ENCODE data around the gene CLEC16A.
A peak's percentile ranks its signal among the peaks of the same experiment; 100 is the strongest.
"Not testable (repeated sequence)": the region's sequence is repeated elsewhere in the genome, so short reads cannot be mapped to it uniquely, and the experiment has no call there.

CLEC16A gene

DNA sequence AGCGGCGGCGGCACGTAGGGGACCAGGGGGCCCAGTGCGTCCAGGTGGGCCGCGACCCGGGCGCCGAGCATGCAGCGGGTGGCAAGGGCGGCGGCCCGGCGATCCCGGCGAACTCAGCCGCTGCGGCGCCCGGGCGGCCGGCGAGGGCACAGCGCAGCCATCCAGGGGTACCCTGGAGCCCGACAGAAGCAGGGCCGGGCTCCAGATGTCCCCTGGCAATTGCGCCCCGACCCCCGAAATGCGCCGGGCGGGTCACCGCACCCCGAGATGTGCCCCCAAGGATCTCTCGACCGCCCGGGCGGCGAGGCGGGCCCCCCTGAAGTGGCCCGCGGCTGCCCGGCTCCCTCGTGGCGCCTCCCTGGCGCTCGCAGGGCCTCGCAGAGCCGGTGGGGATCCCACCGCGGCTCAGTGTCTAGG is 2.4 kb upstream of the CLEC16A start:
- DNase-seq: not testable (repeated sequence)

DNA sequence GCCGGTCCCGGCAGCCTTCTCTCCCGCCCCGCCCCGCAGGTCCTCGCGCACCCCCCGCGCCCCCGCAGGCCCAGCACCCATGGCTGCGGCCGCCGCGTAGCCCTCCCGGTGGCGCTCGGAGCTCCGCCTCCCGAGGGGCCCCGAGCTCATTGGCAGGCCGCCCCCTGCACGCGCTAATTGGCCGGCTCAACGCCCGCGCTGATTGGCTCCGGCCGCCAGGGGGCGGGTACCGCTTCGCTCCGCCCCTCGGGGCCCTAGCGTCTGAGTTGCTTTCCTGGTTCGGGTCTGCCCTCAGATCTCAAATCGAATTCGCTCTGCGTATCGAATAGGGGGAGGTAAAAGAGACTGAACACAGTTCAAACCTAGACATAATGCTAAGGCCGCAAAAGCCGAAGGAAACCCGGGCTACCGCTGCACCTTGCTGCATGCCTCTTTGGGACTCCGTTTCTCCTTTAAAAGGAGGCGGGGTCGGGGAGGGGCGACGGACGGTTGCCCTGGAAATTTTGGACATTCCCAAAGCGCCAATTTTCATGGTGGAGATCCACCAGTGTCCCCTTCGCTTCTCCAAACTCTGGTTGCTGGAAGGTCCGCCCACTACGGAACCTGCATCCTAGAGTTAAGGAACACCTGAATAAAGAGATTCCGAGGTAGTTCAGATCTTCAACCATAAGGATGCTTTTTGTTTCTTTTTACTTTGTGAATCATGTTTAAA is 1.9 kb upstream of the CLEC16A start, which contains the start of gene DEXI:
DEXI (minus strand) TSS at position 117 of the 712 bp plus-strand sequence. CDS start 463 bp downstream, outside the sequence.
- DNase-seq: peak; percentile 88

DNA sequence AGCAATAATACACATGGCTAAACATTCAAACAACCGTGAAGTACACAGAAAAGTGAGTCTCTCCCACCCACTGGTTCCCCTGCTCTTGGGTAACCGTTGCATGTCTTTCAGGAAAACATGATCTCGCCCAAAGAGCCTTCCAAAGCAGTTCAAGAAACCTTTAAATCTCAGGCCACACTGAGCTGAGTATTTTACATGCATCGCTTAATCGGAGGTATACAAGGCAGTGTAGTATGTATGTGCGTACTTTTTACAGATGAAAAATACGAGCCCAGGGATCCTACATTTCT is 1.4 kb upstream of the CLEC16A start:
- no peak for DNase-seq

DNA sequence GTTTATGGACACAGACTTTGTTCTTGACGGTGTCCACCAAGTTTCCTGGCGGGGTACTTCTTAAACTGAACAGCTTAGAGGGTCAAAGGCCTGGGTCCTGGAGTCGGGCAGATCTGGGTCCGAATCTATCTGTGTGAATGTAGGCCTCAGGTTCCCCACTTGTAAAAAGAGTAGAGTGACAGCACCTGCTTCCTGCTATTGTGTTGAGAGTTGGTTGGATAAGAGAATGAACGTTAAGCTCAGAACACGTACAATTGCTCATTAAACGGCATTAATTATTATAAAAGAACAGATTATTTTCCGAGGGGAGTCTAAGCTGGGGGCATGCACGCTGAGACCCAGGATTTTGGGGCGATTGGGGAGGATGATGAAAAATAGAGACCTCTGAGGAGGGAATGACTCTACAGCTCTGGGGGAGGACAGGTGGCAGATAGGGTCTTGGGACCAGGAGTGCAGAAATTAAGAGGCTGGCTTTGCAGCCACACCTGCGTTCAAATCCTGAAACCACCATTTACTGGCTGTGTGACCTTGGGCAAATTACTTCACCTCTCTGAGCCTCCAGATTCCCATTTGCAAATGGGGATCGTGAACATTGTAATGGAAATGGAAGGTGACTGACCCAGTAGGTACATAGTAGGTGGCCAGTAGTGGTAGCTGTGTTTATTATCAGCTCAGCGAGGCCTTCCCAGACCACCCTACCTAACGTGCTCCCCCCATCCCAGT is 862 bp downstream of the CLEC16A start:
- DNase-seq: no peak

DNA sequence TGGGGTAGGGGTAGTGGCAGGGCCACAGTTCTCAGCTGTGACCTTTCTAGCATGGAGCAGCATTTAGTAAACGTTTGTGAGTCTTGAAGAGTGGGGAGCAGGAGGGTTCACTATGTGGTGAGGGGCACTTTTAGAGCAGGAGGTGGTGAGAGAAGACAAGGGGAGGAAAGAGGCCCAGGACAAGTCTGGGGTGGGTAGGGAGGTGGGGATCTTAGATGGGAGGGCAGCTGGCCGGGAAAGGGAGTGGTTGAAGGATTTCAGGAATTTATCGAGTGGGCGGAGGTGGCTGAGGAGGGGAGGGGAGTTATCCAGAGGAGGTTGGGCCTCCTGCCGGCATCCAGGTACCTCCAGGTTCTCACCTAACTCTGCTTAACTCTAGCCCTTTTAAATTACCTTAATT is 1.9 kb downstream of the CLEC16A start:
- no peak for DNase-seq

- DNase-seq: no peak
Measured at GRCh38 chr16:10947211-10947787, 2.9 kb downstream of the CLEC16A start.

- DNase-seq: no peak
Measured at GRCh38 chr16:10949424-10949970, 5.1 kb downstream of the CLEC16A start.

GRCh38 chr16:10950393-10950792 is 6.0 kb downstream of the CLEC16A start:
- no peak for DNase-seq

- no peak for DNase-seq
Measured at GRCh38 chr16:10951026-10951425, 6.7 kb downstream of the CLEC16A start.

- no peak for DNase-seq
Measured at GRCh38 chr16:10954903-10955302, 10.5 kb downstream of the CLEC16A start.

DNA sequence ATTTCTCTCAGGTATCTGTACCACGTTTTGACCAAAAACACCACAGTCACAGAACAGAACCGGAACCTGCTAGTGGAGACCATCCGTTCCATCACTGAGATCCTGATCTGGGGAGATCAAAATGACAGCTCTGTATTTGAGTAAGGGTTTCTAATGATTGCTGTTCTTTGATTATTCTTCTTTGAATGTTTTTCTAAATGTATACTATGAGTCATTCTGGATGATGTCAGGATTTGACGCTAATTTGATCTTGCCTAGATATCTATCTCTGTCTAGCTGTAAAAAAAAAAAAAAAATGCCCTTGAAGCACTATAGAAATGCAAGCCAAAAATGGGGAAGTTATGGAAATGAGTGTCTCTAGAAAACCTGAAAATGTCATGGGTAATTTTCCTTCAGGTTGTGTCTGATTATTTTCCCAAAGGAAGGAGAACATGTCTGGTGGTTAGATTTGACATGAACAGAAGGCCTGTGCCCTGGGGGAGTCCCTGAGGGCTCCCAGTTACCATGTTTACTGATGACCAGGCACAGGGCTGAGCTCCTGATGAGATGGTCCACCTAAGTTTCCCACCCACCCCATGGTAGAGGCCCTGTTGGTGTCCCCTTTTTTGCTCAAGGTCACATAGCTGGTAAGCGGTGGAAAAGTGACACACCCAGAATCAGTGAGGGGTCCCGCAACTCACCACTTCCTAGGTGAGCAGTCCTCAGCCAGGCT is 13.6 kb downstream of the CLEC16A start:
- DNase-seq: no peak

DNA sequence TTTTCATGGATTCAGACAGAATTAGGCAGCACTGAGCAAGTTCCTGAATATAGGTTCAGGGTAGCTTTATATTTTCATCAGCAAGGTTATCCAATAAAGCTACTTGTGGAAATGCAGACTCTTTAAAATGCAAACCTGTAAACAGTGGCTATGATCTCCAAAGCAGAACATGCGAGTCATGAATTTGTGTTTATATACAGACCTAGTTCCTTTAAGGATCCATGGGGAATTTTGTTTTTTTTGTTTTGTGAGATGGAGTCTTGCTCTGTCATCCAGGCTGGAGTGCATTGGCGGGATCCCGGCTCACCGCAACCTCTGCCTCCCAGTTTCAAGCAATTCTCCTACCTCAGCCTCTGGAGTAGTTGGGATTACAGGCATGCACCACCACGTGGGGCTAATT is 14.8 kb downstream of the CLEC16A start:
- no peak for DNase-seq

DNA sequence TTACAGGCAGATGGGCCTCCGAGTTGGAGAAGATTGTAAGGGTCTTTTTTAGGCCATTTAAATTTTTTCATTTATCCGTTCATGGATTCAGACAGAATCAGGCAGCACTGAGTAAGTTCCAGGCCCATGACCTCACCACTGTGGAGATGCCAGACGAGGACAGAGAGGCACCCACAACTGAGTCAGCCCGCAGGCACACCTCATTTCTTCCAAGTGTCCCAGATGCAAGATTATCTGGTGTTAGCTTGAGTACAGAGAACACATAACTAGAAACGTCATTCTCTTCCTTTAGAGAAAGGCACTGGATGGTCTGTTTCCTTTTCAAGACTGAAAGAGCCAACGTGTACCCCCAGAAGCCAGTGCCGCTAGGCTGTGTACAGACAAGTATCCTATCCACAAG is 16.9 kb downstream of the CLEC16A start:
- no peak for DNase-seq

DNA sequence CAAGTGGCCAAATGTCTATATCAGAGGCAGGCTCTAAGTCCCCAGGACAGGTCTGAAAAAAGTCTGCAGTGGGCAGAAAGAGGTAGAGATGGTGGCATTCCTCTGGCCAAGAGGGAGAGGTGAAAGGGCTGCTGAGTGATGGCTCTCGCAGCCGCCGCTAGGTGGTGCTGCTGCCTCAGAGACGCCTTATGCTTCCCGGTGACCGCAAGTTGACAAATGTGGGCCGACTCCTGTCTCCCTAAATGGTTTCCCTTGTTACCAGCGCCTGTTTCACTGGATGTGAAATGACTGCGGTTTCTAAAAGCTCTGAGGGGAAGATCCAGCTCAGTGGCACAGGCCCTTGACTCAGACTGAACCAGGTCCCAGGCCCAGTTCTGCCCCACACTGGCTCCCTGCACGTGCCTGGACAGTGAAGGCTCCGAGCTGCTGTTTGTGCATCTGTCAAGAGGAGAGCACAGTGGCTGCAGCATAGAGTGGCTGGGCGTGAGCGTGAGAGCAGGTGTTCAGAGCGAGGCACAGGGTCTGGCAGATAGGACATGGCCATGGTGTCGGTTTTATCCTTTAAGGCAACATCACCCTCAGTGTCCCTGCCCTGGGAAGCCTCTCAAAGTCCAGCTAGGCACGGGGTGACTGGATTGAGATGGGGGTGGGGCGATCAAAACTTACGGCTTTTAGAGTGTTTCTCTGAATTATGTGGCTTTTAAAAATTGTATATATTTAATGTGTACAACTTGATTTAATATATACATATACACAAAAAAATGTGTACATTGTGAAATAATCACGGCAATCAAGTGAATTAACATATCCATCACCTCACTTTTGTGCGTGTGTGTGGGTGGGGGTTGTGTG is 19.9 kb downstream of the CLEC16A start:
- DNase-seq: peak; percentile 92

DNA sequence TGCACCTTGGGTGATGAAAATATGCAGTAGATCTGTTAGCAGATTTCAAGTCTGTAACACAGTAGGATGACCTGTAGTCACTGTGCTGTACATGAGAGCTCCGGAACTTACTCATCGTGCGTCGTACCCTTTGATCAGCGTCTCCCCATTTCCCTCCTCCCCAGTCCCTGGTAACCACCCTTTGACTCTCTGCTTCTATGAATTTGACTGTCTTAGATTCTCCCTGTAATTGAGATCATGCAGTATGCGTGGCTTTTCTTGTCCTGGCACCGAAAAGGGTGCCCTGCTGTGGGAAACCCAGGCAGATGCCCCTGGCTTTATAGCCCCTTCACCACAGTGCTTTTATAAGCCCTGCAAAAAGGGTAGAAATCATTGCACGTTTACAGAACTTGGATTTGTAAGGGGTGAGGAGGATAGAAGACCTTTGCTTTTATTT is 20.5 kb downstream of the CLEC16A start:
- no peak for DNase-seq

- DNase-seq: no peak
Measured at GRCh38 chr16:10965440-10966061, 21.2 kb downstream of the CLEC16A start.

- no peak for DNase-seq
Measured at GRCh38 chr16:10966129-10966528, 21.8 kb downstream of the CLEC16A start.

DNA sequence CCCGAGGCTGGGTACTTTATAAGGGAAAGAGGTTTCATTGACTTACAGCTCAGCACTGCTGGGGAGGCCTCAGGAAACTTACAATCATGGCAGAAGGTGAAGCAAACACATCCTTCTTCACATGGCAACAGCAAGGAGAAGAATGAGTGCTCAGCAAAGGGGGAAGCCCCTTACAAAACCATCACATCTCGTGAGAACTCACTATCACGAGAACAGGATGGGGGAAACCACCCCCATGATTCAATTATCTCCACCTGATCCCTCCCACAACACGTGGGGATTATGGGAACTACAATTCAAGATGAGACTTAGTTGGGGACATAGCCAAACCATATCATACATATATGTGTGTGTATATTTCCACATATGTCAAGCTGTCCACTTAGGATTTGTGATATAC is 22.2 kb downstream of the CLEC16A start:
- DNase-seq: not testable (repeated sequence)

DNA sequence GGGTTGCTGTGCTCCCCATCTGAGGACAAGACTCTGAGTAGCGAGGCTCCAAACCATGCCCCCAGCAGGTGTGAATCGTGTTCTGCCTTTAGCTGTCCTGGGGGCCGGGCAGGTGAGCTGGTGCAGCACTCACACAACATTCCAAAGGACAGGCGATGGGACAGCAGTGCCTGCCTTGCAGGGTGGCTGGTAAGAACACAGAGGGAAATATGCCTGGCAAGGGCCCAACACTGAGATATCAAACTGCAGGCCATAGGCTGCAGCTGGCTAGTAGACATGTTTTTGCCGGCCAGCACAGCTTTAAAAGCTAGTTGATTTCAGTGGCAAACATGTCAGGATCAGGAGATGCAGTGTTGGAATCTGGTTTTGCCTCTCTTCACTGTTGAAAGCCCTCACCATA is 23.6 kb downstream of the CLEC16A start:
- DNase-seq: no peak

GRCh38 chr16:10968498-10968897 is 24.1 kb downstream of the CLEC16A start:
- DNase-seq: no peak

DNA sequence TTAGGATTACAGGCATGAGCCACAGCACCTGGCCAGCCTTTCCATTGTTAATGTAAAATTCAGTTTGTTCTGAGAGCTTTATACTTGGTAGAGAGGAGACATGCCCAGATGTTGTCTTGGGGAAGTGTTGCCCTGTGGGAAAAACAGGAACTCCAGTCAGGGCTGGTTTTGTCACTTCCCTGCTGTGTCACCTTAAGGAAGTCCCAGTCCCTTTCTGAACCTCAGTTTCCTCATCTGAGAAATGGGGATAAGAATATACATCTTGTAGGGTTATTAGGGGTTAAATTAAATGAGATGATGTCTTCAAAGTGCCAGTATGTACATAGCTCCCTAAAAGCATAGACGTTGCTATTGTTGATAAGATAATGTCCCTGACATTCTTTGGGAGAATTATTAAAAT is 25.3 kb downstream of the CLEC16A start:
- DNase-seq: no peak

GRCh38 chr16:10970065-10970464 is 25.7 kb downstream of the CLEC16A start:
- no peak for DNase-seq
